NCI-H2029 treated with DMSO at 0.1 percent for 48 hours (cell line): ENCODE results near the gene CENPP.

ENCODE experiments used
- DNase-seq: peaks from one replicate; lab custom pipeline; 2025; lab: John Stamatoyannopoulos, UW

Gene CENPP

GRCh38 chr9:92480986-92481633, 155.4 kb downstream of the CENPP start:
- DNase-seq: no peak

- DNase-seq: no peak
Observed at GRCh38 chr9:92482329-92482728, 156.6 kb downstream of the CENPP start, which contains the start of gene ASPN. ASPN (minus strand) TSS chr9:92482506.

DNA sequence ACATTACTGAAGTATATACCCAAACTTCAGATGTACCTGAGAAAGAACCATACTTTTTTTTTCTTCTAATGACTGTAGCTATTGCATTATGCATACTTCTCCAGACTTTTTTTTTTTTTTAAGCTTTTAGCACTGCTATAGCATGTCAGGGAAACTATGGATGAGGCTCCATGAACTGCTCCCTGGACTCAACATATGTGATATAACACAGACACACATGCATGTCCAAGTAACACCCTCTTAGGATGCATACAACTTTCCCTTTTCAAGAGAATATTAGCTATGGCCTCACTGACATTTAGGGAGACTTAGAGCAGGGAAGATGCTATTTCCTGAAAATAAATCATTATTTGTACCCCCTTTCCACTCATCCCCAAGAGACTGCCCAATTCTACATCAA, 157.1 kb downstream of the CENPP start:
- DNase-seq: no peak

DNA sequence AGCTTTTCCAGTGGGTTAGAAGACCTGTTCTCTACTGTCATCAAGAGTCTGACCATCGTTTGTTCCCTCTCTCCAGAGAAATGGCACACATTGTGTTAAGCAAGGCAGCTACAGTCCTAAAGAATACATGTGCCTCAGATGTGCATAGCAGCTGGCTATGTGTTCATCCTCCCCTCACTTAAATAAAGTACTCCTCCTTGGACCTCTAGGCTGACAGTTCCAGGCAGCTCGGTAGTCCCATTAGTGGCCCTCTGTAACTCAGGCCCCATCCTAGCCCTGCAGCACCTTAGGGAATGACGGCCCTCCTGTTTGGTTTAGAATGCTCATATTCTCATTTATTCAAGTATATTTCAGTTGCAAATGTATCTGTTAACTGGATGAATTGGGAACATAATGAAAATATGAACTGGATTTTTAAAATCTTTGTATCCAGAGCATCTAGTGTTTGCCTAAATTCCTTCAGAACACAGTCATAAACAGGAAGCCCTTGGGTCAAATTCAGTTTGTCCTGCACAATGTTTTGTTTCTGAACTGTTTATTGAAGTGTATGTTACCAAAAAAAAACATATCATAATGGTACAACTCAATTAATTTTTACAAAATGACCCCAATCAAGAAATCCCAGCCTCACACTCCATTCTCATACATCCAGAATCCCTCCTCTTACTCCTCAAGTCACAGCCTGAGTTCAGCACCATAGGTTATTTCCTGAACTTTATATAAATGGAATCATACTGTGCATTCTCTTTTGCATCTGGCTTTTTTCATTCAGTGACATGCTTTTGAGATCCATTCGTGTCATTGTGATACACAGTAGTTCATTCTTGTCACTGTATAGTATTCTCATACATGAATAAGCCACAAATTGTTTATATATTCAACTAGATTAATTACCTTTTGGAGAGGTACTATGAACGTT, 158.1 kb downstream of the CENPP start:
- DNase-seq: no peak

DNA sequence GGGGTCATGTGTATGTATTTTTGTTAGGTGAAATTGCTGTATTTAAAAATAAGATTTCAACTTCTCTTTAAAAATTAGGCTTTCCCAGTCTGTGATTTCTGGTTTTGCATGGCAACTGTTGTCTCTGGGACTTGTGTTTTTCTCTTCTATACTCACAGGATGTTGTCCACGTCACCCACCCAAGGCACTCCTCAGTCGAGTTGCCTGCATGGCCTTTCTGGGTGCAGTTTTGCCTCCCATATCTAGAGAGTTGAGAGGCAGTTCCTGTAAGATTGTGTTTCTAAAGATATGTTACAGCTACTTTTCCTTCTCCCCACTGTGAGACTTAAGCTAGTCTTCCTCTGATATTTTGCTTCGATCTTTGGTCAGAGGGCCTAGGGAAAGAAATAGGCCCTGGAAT, 158.8 kb downstream of the CENPP start:
- no peak for DNase-seq

DNA sequence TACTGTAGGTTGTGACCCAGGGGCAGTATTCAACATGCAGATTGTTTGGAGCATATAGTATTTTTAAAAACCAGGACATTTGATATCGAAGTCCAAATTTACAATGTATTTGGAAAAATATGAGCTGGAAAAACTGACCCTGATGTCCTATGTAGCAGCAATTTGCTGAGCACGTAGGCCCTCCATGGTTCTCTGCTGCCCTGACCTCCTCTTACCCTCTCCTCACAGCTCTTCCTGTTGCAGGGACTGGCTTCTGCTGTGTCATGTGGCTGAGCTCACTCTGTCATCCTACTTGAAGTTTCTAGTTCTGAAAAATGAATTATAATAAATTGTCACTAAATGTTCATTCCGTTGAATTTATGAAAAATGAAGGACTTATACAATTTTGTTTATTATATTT, 160.6 kb downstream of the CENPP start:
- no peak for DNase-seq

DNA sequence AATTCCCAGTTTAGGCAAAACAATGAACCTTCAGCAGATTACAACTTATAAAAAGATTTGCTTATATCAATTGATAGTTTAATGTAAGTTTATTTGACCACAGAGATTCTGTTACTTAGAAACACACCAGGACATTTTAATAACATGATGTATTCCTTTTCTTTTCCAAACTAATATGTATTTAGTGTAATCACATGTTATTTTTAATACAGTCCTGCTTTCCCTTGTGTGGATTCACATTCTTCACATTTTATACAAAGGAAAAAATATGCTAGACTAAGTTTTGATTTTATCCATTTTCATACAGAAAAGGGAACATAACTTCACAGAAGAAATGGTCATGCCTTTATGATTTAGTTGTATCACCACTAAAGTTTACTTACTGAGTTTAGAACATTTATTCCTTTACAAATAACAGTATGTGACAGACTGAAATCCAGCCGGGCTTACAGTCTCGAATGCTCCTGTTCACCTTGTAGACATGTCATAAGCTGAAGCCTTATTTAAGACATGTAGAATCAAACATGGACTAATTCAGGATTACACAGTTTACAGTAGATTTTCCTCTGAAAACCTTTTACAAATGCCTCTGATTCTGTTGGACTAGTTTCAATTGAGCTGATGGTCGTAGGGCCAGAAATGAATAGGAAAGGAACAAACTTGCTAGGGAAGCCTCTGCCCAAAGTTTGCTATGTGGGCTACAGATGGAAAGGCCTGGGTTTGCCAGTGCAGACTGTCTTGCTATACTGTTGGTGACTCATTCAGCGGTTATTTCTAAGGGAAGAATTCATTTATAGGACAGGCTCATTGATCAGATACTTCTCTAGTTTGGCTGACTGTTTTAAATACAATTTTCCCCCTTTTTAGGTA, 163.2 kb downstream of the CENPP start:
- DNase-seq: no peak

GRCh38 chr9:92492781-92493401, 167.1 kb downstream of the CENPP start:
- DNase-seq: no peak

- no peak for DNase-seq
Observed at GRCh38 chr9:92493749-92494387, 168.1 kb downstream of the CENPP start.

- DNase-seq: no peak
Observed at GRCh38 chr9:92494856-92495255, 169.1 kb downstream of the CENPP start.

DNA sequence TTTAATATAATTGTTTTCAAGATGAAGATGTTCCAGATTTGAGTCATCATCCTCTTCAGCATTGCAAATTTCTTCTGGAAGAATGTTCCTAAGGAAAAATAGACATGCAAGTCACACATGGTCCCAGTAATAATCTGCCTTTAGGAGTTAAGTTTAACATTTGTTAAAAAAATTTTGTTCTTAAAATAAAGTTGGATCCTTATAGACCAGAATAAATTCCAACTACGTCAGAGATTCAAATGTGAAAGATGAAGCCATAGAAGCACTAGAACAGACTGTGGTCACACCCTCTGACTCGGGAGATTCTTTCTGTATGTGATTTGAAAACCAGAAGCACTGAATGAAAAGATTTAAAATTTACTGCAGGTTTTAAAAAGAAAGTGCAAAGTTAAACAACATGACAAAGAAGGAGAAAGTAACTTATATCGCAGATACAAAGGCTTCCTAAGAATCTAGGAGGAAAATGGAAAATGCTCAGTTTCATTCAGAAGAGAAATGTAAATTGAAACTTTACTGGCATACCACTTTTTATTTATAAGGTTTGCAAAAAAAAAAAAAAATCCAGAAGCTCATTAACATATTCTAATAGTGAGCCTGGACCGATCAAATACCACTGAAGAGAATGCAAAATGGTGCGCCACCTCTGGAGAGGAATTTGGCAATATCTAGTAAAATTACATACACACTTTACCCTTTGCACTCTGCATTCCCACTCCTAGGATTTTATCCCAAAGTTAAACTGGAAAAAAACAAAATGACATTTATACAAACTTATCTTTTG, 170.8 kb downstream of the CENPP start:
- no peak for DNase-seq

GRCh38 chr9:92499701-92500100, 173.9 kb downstream of the CENPP start:
- DNase-seq: no peak

GRCh38 chr9:92500725-92501124, 175.0 kb downstream of the CENPP start:
- no peak for DNase-seq

DNA sequence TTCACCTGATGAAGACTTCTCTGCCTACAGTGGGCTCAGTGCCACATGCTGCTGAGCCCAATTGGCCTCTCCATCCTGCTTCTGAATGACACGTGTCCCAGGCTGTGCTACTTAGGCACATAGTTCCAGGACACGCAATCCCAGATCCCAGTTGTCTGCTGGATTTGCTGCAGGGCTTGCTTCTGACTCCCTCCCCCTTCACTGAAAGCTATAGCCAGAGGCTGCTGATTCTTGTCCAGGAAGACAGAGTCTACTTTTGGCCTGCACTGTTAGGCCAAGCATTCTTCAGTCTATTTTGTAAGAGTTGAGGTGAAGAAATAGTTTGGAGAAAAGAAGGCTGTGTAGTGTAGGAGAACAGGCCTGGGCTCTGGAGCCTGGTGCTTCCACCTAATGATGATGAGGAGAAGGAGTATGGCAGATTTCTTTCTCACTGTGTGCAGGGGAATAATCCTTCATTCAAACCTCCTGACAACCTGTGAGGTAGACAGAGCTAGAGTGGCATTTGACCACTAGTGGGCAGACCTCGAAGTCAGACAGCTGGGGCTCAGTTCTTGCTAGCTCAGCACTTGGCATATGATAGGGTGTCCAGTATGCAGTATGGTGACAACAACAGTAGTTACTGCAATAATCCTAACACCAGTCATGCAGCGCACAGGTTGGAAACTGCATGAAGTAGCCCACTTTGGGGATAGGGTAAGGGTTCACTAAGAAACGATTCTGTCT, 176.1 kb downstream of the CENPP start:
- no peak for DNase-seq

- no peak for DNase-seq
Observed at GRCh38 chr9:92503156-92503555, 177.4 kb downstream of the CENPP start.

- DNase-seq: no peak
Observed at GRCh38 chr9:92504881-92505280, 179.1 kb downstream of the CENPP start.

- DNase-seq: no peak
Observed at GRCh38 chr9:92506184-92506857, 180.6 kb downstream of the CENPP start.

DNA sequence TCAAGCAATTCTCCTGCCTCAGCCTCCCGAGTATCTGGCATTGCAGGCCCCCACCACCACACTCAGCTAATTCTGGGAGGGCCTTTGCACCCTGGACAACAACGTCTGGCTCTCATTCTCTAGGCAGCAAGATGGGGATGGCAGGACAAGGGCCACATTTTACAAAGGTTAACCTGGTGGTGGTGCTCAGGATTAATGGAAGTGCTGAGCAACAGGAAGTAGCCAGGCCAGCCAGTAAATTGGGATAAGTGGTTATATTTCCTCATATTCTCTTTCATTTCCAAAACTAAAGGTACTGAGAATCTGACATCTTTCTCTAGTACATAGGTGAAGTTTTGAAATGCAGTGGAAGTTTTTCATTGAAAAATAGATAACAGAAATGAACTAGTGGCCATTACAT, 181.3 kb downstream of the CENPP start:
- DNase-seq: no peak

- no peak for DNase-seq
Observed at GRCh38 chr9:92507496-92507895, 181.7 kb downstream of the CENPP start.
